ENCODE data around the gene ATP5IF1. TPM values are rescaled to one million over a fixed set of nuclear protein-coding genes. Genes with fewer than 3 reads are reported as not detected.

The ATP5IF1 gene
- total and polyA plus RNA-seq, 2 of the 13 experiments (the other 11 are each of a cell fraction or from before 2014, with no cell fraction given): 97.7 to 131 TPM

DNA sequence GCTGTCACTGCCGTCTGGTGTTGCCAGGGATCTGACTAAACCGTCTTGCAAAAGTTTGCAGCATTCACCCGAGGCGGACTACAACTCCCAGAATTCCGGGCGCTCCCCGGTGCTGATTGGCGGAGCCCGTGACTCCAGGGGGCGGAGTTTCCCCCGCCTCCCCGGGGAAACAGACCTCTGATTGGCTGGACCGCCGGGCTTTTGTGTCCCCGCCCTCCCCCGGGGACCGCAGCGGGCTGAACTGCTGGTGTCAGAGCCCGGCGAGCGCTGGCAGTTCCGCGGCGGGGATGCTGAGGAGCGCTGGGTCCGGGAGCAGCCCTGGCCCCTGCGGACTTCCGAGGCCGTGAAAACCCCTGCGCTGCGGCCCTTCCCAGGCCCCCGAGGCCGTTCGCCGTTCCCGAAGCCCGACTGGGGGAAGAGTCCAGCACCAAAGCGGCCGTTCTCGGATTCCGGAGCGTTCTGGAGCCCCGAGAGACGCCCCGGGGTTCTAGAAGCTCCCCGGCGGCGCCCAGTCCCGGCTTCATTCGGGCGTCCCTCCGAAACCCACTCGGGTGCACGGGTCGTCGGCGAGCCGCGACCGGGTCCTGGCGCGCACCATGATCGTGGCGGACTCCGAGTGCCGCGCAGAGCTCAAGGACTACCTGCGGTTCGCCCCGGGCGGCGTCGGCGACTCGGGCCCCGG lies 23.5 kb downstream of the ATP5IF1 start, which contains the start of gene SESN2 (continued):
- TF ChIP-seq, protein P1, sequence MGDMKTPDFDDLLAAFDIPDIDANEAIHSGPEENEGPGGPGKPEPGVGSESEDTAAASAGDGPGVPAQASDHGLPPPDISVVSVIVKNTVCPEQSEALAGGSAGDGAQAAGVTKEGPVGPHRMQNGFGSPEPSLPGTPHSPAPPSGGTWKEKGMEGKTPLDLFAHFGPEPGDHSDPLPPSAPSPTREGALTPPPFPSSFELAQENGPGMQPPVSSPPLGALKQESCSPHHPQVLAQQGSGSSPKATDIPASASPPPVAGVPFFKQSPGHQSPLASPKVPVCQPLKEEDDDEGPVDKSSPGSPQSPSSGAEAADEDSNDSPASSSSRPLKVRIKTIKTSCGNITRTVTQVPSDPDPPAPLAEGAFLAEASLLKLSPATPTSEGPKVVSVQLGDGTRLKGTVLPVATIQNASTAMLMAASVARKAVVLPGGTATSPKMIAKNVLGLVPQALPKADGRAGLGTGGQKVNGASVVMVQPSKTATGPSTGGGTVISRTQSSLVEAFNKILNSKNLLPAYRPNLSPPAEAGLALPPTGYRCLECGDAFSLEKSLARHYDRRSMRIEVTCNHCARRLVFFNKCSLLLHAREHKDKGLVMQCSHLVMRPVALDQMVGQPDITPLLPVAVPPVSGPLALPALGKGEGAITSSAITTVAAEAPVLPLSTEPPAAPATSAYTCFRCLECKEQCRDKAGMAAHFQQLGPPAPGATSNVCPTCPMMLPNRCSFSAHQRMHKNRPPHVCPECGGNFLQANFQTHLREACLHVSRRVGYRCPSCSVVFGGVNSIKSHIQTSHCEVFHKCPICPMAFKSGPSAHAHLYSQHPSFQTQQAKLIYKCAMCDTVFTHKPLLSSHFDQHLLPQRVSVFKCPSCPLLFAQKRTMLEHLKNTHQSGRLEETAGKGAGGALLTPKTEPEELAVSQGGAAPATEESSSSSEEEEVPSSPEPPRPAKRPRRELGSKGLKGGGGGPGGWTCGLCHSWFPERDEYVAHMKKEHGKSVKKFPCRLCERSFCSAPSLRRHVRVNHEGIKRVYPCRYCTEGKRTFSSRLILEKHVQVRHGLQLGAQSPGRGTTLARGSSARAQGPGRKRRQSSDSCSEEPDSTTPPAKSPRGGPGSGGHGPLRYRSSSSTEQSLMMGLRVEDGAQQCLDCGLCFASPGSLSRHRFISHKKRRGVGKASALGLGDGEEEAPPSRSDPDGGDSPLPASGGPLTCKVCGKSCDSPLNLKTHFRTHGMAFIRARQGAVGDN (CRISPR knock-in tag; IDR thresholded peaks at IDR 0.05): peak; percentile 67
- TF ChIP-seq RORA (CRISPR knock-in tag; IDR thresholded peaks at IDR 0.05) (no peak), KAT2B (IDR thresholded peaks at IDR 0.05; ENCODE audit: borderline replicate concordance, low read depth, low read length) (no peak), SOX5 (CRISPR knock-in tag; IDR thresholded peaks at IDR 0.05; ENCODE audit: borderline replicate concordance) (peak; percentile 26; the same call in 1 of the 2 replicates), MAZ (IDR thresholded peaks at IDR 0.05; ENCODE audit: borderline replicate concordance, low read depth, low read length) (peak; percentile 54; the same call in 1 of the 2 replicates), MAZ (CRISPR knock-in tag; IDR thresholded peaks at IDR 0.05; ENCODE audit: low read depth) (peak; percentile 65; the same call in 1 of the 2 replicates), SALL2 (CRISPR knock-in tag; IDR thresholded peaks at IDR 0.05) (peak; percentile 77; the same call in 1 of the 2 replicates), ZNF7 (CRISPR knock-in tag; IDR thresholded peaks at IDR 0.05) (0 out of 2 replicates have a peak, but pooled peaks have one; percentile 3), SIN3A (IDR thresholded peaks at IDR 0.05; ENCODE audit: borderline replicate concordance, low read depth, low read length) (peak; percentile 83; the same call in 1 of the 2 replicates), IKZF1 (IDR thresholded peaks at IDR 0.05) (no peak), MTA1 (CRISPR knock-in tag; IDR thresholded peaks at IDR 0.05; ENCODE audit: borderline replicate concordance) (no peak), SP4 (CRISPR knock-in tag; IDR thresholded peaks at IDR 0.05) (peak; percentile 68), TEAD3 (CRISPR knock-in tag; optimal IDR thresholded peaks at IDR 0.05; ENCODE audit: borderline replicate concordance) (no peak), ZNF619 (CRISPR knock-in tag; IDR thresholded peaks at IDR 0.05) (no peak), SSRP1 (CRISPR knock-in tag; IDR thresholded peaks at IDR 0.05) (peak; percentile 44; the same call in 1 of the 2 replicates)
- TF ChIP-seq, protein P2, sequence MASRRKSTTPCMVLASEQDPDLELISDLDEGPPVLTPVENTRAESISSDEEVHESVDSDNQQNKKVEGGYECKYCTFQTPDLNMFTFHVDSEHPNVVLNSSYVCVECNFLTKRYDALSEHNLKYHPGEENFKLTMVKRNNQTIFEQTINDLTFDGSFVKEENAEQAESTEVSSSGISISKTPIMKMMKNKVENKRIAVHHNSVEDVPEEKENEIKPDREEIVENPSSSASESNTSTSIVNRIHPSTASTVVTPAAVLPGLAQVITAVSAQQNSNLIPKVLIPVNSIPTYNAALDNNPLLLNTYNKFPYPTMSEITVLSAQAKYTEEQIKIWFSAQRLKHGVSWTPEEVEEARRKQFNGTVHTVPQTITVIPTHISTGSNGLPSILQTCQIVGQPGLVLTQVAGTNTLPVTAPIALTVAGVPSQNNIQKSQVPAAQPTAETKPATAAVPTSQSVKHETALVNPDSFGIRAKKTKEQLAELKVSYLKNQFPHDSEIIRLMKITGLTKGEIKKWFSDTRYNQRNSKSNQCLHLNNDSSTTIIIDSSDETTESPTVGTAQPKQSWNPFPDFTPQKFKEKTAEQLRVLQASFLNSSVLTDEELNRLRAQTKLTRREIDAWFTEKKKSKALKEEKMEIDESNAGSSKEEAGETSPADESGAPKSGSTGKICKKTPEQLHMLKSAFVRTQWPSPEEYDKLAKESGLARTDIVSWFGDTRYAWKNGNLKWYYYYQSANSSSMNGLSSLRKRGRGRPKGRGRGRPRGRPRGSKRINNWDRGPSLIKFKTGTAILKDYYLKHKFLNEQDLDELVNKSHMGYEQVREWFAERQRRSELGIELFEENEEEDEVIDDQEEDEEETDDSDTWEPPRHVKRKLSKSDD (CRISPR knock-in tag; IDR thresholded peaks at IDR 0.05; ENCODE audit: low read depth): no peak
- TF ChIP-seq, protein P3, sequence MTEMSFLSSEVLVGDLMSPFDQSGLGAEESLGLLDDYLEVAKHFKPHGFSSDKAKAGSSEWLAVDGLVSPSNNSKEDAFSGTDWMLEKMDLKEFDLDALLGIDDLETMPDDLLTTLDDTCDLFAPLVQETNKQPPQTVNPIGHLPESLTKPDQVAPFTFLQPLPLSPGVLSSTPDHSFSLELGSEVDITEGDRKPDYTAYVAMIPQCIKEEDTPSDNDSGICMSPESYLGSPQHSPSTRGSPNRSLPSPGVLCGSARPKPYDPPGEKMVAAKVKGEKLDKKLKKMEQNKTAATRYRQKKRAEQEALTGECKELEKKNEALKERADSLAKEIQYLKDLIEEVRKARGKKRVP (CRISPR knock-in tag; IDR thresholded peaks at IDR 0.05): peak; percentile 52 to 98; a peak in 3 of 4 replicates
- TF ChIP-seq, protein P4, sequence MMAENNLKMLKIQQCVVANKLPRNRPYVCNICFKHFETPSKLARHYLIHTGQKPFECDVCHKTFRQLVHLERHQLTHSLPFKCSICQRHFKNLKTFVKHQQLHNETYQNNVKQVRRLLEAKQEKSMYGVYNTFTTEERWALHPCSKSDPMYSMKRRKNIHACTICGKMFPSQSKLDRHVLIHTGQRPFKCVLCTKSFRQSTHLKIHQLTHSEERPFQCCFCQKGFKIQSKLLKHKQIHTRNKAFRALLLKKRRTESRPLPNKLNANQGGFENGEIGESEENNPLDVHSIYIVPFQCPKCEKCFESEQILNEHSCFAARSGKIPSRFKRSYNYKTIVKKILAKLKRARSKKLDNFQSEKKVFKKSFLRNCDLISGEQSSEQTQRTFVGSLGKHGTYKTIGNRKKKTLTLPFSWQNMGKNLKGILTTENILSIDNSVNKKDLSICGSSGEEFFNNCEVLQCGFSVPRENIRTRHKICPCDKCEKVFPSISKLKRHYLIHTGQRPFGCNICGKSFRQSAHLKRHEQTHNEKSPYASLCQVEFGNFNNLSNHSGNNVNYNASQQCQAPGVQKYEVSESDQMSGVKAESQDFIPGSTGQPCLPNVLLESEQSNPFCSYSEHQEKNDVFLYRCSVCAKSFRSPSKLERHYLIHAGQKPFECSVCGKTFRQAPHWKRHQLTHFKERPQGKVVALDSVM (CRISPR knock-in tag; IDR thresholded peaks at IDR 0.05): peak; percentile 37; the same call in 1 of the 2 replicates
- TF ChIP-seq, protein P5, sequence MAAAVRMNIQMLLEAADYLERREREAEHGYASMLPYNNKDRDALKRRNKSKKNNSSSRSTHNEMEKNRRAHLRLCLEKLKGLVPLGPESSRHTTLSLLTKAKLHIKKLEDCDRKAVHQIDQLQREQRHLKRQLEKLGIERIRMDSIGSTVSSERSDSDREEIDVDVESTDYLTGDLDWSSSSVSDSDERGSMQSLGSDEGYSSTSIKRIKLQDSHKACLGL (CRISPR knock-in tag; IDR thresholded peaks at IDR 0.05): peak; percentile 72; the same call in 1 of the 2 replicates

Data from HepG2 (cell line).